GM08714 (cell line): ENCODE measurements around the gene ACTBL2.

Experiments
- H3K4me3 ChIP-seq: fragments of 200-500 bp; sonication (Bioruptor generic); 2 replicates; pipeline ENCODE4 v1.5.1; 2014; ENCODE audit warnings: mild to moderate bottlenecking, low read length, inconsistent platforms
- ZNF274 ChIP-seq: IDR thresholded peaks from 2 replicates; pipeline ENCODE4 v1.6.1; 2012; ENCODE audit warnings: mild to moderate bottlenecking, low read depth, low read length

Gene ACTBL2

GRCh38 chr5:57501414-57502201 is 19.0 kb upstream of the ACTBL2 start:
- no peak for TF ChIP-seq ZNF274
- no peak overlapping the region for H3K4me3 ChIP-seq

GRCh38 chr5:57499262-57500050 is 16.8 kb upstream of the ACTBL2 start:
- TF ChIP-seq ZNF274: no peak

GRCh38 chr5:57497733-57498132 is 15.1 kb upstream of the ACTBL2 start:
- no peak overlapping the region for H3K4me3 ChIP-seq
- TF ChIP-seq ZNF274: no peak

More at GRCh38 chr5:57499262-57500050, 16.8 kb upstream of the ACTBL2 start:
- H3K4me3 ChIP-seq: peak overlapping the region; percentile 62; the same call in 1 of the 2 replicates

- TF ChIP-seq ZNF274: no peak
- H3K4me3 ChIP-seq: no peak overlapping the region
These were observed 12.9 kb upstream of the ACTBL2 start for GRCh38 chr5:57495285-57496086.

GRCh38 chr5:57494104-57495098 is 11.8 kb upstream of the ACTBL2 start:
- no peak for TF ChIP-seq ZNF274
- no peak overlapping the region for H3K4me3 ChIP-seq

GRCh38 chr5:57493034-57493433 is 10.4 kb upstream of the ACTBL2 start:
- TF ChIP-seq ZNF274: no peak
- H3K4me3 ChIP-seq: no peak overlapping the region

- no peak for TF ChIP-seq ZNF274
- no peak overlapping the region for H3K4me3 ChIP-seq
These were observed 10.0 kb upstream of the ACTBL2 start for GRCh38 chr5:57492632-57493031.

GRCh38 chr5:57491369-57491965 is 8.9 kb upstream of the ACTBL2 start:
- H3K4me3 ChIP-seq: no peak overlapping the region
- no peak for TF ChIP-seq ZNF274

GRCh38 chr5:57488215-57488955 is 5.8 kb upstream of the ACTBL2 start:
- no peak for TF ChIP-seq ZNF274
- H3K4me3 ChIP-seq: no peak overlapping the region

GRCh38 chr5:57486027-57486602 is 3.5 kb upstream of the ACTBL2 start:
- no peak for TF ChIP-seq ZNF274
- H3K4me3 ChIP-seq: no peak overlapping the region

GRCh38 chr5:57478826-57479225 is 3.8 kb downstream of the ACTBL2 start:
- TF ChIP-seq ZNF274: no peak
- no peak overlapping the region for H3K4me3 ChIP-seq

- TF ChIP-seq ZNF274: no peak
- no peak overlapping the region for H3K4me3 ChIP-seq
These were observed 6.0 kb downstream of the ACTBL2 start for GRCh38 chr5:57476601-57477056.
